CD14-positive monocyte (primary cell): ENCODE results near the gene COPS2. TPM values are rescaled to one million over a fixed set of nuclear protein-coding genes. Genes with fewer than 3 reads are reported as not detected.
A peak's percentile ranks its signal among the peaks of the same experiment; 100 is the strongest.

Experiments used
- DNase-seq, 3 donors: peaks; one replicate each; pipeline ENCODE4 v3.0.0-alpha.2; 2011 to 2022
- H2AFZ ChIP-seq: 2 replicates; pipeline ENCODE4 v1.6.0; 2012; ENCODE audit warnings: mild to moderate bottlenecking, low read depth, low read length, inconsistent platforms; ENCODE audit not compliant: insufficient read depth, poor library complexity, severe bottlenecking
- H3K27ac ChIP-seq, 2 donors: 1 replicate in 1 of 2; 2 replicates in 1 of 2; pipeline ENCODE4 v1.5.1; 2012 to 2013; ENCODE audit warnings: low read length in 2 of 2, control low read depth in 1 of 2, inconsistent platforms in 1 of 2, low read depth in 1 of 2, mild to moderate bottlenecking in 1 of 2
- H3K27me3 ChIP-seq, 2 donors: one replicate each; pipeline versions ENCODE4 v1.6.0 to v1.6.1; 2011 to 2013; ENCODE audit warnings: low read length in 2 of 2; ENCODE audit not compliant: control insufficient read depth in 2 of 2, insufficient read depth in 2 of 2
- H3K36me3 ChIP-seq, 2 donors: replicated peaks in 1 of 2; 1 replicate in 1 of 2; 2 replicates in 1 of 2; pipeline versions ENCODE4 v1.5.1 to v1.6.1; 2012 to 2013; ENCODE audit warnings: low read length in 2 of 2, control low read depth in 1 of 2, inconsistent platforms in 1 of 2, mild to moderate bottlenecking in 1 of 2; ENCODE audit not compliant: insufficient read depth in 2 of 2, control insufficient read depth in 1 of 2
- H3K4me1 ChIP-seq, 2 donors: 1 replicate in 1 of 2; 2 replicates in 1 of 2; pipeline versions ENCODE4 v1.5.1 to v1.6.1; 2012 to 2013; ENCODE audit warnings: low read length in 2 of 2, control low read depth in 1 of 2, inconsistent platforms in 1 of 2, mild to moderate bottlenecking in 1 of 2, moderate library complexity in 1 of 2; ENCODE audit not compliant: insufficient read depth in 2 of 2, control insufficient read depth in 1 of 2
- H3K4me2 ChIP-seq: replicated peaks from 2 replicates; pipeline ENCODE3; 2012; ENCODE audit warnings: low read length, moderate library complexity, mild to moderate bottlenecking; ENCODE audit not compliant: poor library complexity, severe bottlenecking; ENCODE audit errors: extremely low read depth
- H3K4me3 ChIP-seq, 3 experiments: fragments of 200-600 bp in 1 of 3; sonication (generic) in 1 of 3; replicated peaks in 1 of 3; 1 replicate in 2 of 3; 2 replicates in 1 of 3; pipeline ENCODE4 v1.5.1; 2011 to 2013; ENCODE audit warnings: low read length in 3 of 3, mild to moderate bottlenecking in 3 of 3, control low read depth in 2 of 3, low read depth in 2 of 3, inconsistent platforms in 1 of 3, moderate library complexity in 1 of 3
- H3K79me2 ChIP-seq: 2 replicates; pipeline ENCODE4 v1.6.0; 2012; ENCODE audit warnings: mild to moderate bottlenecking, control low read depth, inconsistent platforms, low read length, moderate library complexity; ENCODE audit not compliant: insufficient read depth
- H3K9ac ChIP-seq: 2 replicates; pipeline ENCODE4 v1.6.0; 2017; ENCODE audit warnings: low read length, mild to moderate bottlenecking; ENCODE audit not compliant: insufficient read depth, poor library complexity, severe bottlenecking
- H3K9me3 ChIP-seq, 2 donors: replicated peaks in 1 of 2; 1 replicate in 1 of 2; 2 replicates in 1 of 2; pipeline versions ENCODE4 v1.5.1 to v1.6.1; 2012 to 2013; ENCODE audit warnings: low read length in 2 of 2, control low read depth in 1 of 2; ENCODE audit not compliant: control insufficient read depth in 1 of 2, insufficient read depth in 1 of 2
- H4K20me1 ChIP-seq: 2 replicates; pipeline ENCODE4 v1.6.0; 2012; ENCODE audit warnings: mild to moderate bottlenecking, low read length, control low read depth, moderate library complexity; ENCODE audit not compliant: insufficient read depth
- H3K27ac Mint-ChIP-seq, 7 donors: one replicate each; pipeline ENCODE4 v1.8.0; 2020; ENCODE audit warnings: mild to moderate bottlenecking in 7 of 7, mixed read lengths in 7 of 7, moderate library complexity in 6 of 7, inconsistent platforms in 2 of 7
- H3K27me3 Mint-ChIP-seq, 3 donors: one replicate each; pipeline ENCODE4 v1.8.0; 2021 to 2022; ENCODE audit warnings: low read depth in 3 of 3, mild to moderate bottlenecking in 3 of 3, mixed read lengths in 3 of 3, moderate library complexity in 3 of 3, inconsistent platforms in 1 of 3
- H3K36me3 Mint-ChIP-seq, 2 donors: one replicate each; pipeline ENCODE4 v1.8.0; 2020; ENCODE audit warnings: mixed read lengths in 2 of 2, inconsistent platforms in 1 of 2, mild to moderate bottlenecking in 1 of 2
- H3K4me1 Mint-ChIP-seq: one replicate; pipeline ENCODE4 v1.8.0; 2020; ENCODE audit warnings: mild to moderate bottlenecking, mixed read lengths
- H3K4me3 Mint-ChIP-seq, 2 donors: one replicate each; pipeline ENCODE4 v1.8.0; 2020; ENCODE audit warnings: mild to moderate bottlenecking in 2 of 2, mixed read lengths in 2 of 2, moderate library complexity in 1 of 2
- H3K9me3 Mint-ChIP-seq, 7 donors: one replicate each; pipeline ENCODE4 v1.8.0; 2020 to 2022; ENCODE audit warnings: mixed read lengths in 7 of 7, mild to moderate bottlenecking in 6 of 7, moderate library complexity in 6 of 7, inconsistent platforms in 2 of 7
- WGBS: methylation state at CpG from one replicate; pipeline ENCODE4 v1.1.5; 2013; ENCODE audit warnings: missing lambda C conversion rate; ENCODE audit not compliant: insufficient coverage; 5-methylcytosine and 5-hydroxymethylcytosine counted together
- intact Hi-C, 2 donors: fragments of 100-400 bp; cut with micrococcal nuclease; formaldehyde crosslinking; loops; one replicate each; pipeline versions ENCODE4 v1.15.0 to v1.15.1; 2023
- polyA plus RNA-seq, 3 donors: library from polyadenylated mRNA; depleted of rRNA in 1 of 3; unstranded in 2 of 3; stranded (reverse) in 1 of 3; fragments of 300-500 nt in 2 of 3; fragments of >200 nt in 1 of 3; fragmentation: Illumina TruSeq in 2 of 3; gene quantifications; 1 replicate in 2 of 3; 2 replicates in 1 of 3; pipeline ENCODE4 v1.2.3, GENCODE V29; 2012 to 2021
- TF ChIP-seq, protein P1 (sequence below): fragments of 200-600 bp; IDR thresholded peaks from one replicate; pipeline ENCODE4 v1.8.0; 2022; ENCODE audit warnings: antibody characterized with exemption, mild to moderate bottlenecking

The COPS2 gene
- polyA plus RNA-seq, 3 donors, result 22.2 to 36.1 (median 32.4) TPM

GRCh38 chr15:49120832-49121231, 34.6 kb downstream of the COPS2 start:
- Histone ChIP-seq H3K9me3 (no peaks in the 10 kb centered on the region), H3K4me3 (no peak overlapping the region), H4K20me1 (no peaks in the 10 kb centered on the region), H3K36me3 (peaks cover 5 to 30% of the 10 kb centered on the region in 2 donors), H3K27me3 (no peaks in the 10 kb centered on the region), H3K4me1 (no peaks in the 10 kb centered on the region), H3K4me2 (no peak overlapping the region), H3K9ac (no peak overlapping the region), H2AFZ (no peak overlapping the region), H3K79me2 (no peaks in the 10 kb centered on the region), H3K27ac (no peak overlapping the region)
- 100% methylated on average over 2 of the region's 4 CpGs for WGBS
- H3K36me3 Mint-ChIP-seq, result peaks cover 12 to 35% of the 10 kb centered on the region in 2 donors
- no peak overlapping the region for H3K27ac Mint-ChIP-seq
- H3K4me1 Mint-ChIP-seq, result no peaks in the 10 kb centered on the region
- H3K9me3 Mint-ChIP-seq, result no peaks in the 10 kb centered on the region
- no peak overlapping the region for H3K4me3 Mint-ChIP-seq
- TF ChIP-seq, protein P1, sequence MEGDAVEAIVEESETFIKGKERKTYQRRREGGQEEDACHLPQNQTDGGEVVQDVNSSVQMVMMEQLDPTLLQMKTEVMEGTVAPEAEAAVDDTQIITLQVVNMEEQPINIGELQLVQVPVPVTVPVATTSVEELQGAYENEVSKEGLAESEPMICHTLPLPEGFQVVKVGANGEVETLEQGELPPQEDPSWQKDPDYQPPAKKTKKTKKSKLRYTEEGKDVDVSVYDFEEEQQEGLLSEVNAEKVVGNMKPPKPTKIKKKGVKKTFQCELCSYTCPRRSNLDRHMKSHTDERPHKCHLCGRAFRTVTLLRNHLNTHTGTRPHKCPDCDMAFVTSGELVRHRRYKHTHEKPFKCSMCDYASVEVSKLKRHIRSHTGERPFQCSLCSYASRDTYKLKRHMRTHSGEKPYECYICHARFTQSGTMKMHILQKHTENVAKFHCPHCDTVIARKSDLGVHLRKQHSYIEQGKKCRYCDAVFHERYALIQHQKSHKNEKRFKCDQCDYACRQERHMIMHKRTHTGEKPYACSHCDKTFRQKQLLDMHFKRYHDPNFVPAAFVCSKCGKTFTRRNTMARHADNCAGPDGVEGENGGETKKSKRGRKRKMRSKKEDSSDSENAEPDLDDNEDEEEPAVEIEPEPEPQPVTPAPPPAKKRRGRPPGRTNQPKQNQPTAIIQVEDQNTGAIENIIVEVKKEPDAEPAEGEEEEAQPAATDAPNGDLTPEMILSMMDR, result no peak
- no peaks in the 10 kb centered on the region for H3K27me3 Mint-ChIP-seq
- DNase-seq, result no peak
- intact Hi-C loops, result no loop called here

GRCh38 chr15:49116108-49116857, 39.1 kb downstream of the COPS2 start:
- Histone ChIP-seq H4K20me1 (no peaks in the 10 kb centered on the region), H2AFZ (no peak overlapping the region), H3K4me2 (no peak overlapping the region), H3K27ac (no peak overlapping the region), H3K9ac (no peak overlapping the region), H3K9me3 (peaks cover 0 to 8% of the 10 kb centered on the region in 2 donors), H3K4me1 (no peaks in the 10 kb centered on the region), H3K36me3 (peaks cover 15 to 34% of the 10 kb centered on the region in 2 donors), H3K79me2 (no peaks in the 10 kb centered on the region), H3K4me3 (no peak overlapping the region), H3K27me3 (no peaks in the 10 kb centered on the region)
- TF ChIP-seq, protein P1, result no peak
- no peak for DNase-seq
- Mint-ChIP-seq H3K27ac (peak overlapping the region in 1 of 7 donors; percentile 21), H3K36me3 (peaks cover 37 to 51% of the 10 kb centered on the region in 2 donors), H3K4me3 (no peak overlapping the region), H3K27me3 (no peaks in the 10 kb centered on the region), H3K9me3 (peaks cover 6 to 21% (median 8%) of the 10 kb centered on the region in 7 donors), H3K4me1 (no peaks in the 10 kb centered on the region)
- intact Hi-C loops, result no loop called here
- no CpG with 5 or more reads among the region's 4 CpGs for WGBS
